Activated CD8-positive, alpha-beta T cell treated with anti-CD3 and anti-CD28 coated beads, Interleukin-2, amount 10 ng/mL, durations not matched to agents 7 days and 5 days (primary cell): ENCODE data around the gene DPH7. TPM values are rescaled to one million over a fixed set of nuclear protein-coding genes. Genes with fewer than 3 reads are reported as not detected.
A peak's percentile ranks its signal among the peaks of the same experiment; 100 is the strongest.
"Not testable (repeated sequence)": the region's sequence is repeated elsewhere in the genome, so short reads cannot be mapped to it uniquely, and the experiment has no call there.

Source experiments
- ATAC-seq: fragments of 150-1000 bp; cut with Tn5 transposase; one replicate; pipeline ENCODE4 v1.10.0; 2021; ENCODE audit warnings: moderate library complexity
- CTCF ChIA-PET: fragments of 350-600 bp; sonication (Branson Sonifier 250); formaldehyde crosslinking; loops from one replicate; lab custom pipeline; 2021; ENCODE audit warnings: antibody characterized with exemption; lab: Charles Lee
- POLR2A ChIA-PET: fragments of 350-600 bp; sonication (Branson Sonifier 250); formaldehyde crosslinking; loops from one replicate; lab custom pipeline; 2021; ENCODE audit warnings: antibody characterized with exemption; lab: Charles Lee
- DNase-seq: peaks from one replicate; pipeline ENCODE4 v3.0.0-alpha.2; 2020
- H3K27ac Mint-ChIP-seq: one replicate; pipeline ENCODE4 v1.8.0; 2021; ENCODE audit warnings: mild to moderate bottlenecking, mixed read lengths
- H3K27me3 Mint-ChIP-seq: one replicate; pipeline ENCODE4 v1.8.0; 2021; ENCODE audit warnings: low read depth, mixed read lengths
- H3K36me3 Mint-ChIP-seq: one replicate; pipeline ENCODE4 v1.8.0; 2021; ENCODE audit warnings: low read depth, mixed read lengths
- H3K4me1 Mint-ChIP-seq: one replicate; pipeline ENCODE4 v1.8.0; 2021; ENCODE audit warnings: low read depth, mixed read lengths
- H3K4me3 Mint-ChIP-seq: one replicate; pipeline ENCODE4 v1.8.0; 2021; ENCODE audit warnings: mild to moderate bottlenecking, mixed read lengths
- H3K9me3 Mint-ChIP-seq: one replicate; pipeline ENCODE4 v1.8.0; 2022; ENCODE audit warnings: mixed read lengths; ENCODE audit not compliant: insufficient read depth
- total RNA-seq, 2 experiments: library from RNA; stranded (reverse); gene quantifications; one replicate each; pipeline ENCODE4 v1.2.3, GENCODE V29; 2021

DPH7 gene
- total RNA-seq, 2 experiments from 2014 or later: 36.8 to 37.1 TPM

DNA sequence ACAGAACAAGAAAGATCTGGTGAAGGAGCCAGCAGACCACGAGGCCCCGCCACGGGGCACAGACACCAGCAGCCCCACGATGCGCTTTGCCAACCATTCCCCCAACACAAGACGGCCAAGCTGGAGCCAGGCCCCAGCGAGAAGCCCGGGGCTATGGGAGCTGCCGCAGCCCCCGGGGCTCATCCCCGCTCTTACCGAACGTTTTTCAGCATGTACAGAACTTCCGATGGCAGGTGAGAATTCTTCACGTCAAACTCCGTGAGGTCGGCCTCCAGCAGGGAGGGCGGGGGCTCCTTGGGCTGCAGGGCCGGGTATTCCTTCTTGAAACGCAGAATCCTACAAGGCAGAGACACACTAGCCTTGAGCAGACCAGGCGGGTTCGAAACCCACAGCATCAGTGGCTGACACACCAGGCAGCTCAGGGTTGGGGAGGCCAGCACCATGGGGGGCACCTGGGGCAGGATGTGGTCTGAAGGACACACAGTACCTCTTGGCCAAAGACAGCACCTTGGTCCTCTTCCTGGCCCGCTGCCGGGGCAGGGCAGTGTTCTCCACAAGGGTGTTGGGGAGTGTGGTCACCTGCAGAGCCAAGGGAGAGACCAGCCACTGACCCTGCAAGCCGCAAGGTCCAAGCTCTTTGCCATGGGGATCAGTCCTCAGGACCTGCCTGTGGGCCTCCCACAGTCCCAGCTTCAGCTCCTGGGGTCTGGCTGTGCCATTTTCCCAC lies 35.3 kb downstream of the DPH7 start:
- Mint-ChIP-seq H3K27me3 (no peaks in the 10 kb centered on the region), H3K36me3 (no peaks in the 10 kb centered on the region), H3K9me3 (no peaks in the 10 kb centered on the region), H3K27ac (no peak overlapping the region), H3K4me3 (no peak overlapping the region), H3K4me1 (peaks cover 14% of the 10 kb centered on the region)
- ChIA-PET POLR2A (no interaction called here), CTCF (no interaction called here)
- no peak for ATAC-seq
- no peak for DNase-seq

DNA sequence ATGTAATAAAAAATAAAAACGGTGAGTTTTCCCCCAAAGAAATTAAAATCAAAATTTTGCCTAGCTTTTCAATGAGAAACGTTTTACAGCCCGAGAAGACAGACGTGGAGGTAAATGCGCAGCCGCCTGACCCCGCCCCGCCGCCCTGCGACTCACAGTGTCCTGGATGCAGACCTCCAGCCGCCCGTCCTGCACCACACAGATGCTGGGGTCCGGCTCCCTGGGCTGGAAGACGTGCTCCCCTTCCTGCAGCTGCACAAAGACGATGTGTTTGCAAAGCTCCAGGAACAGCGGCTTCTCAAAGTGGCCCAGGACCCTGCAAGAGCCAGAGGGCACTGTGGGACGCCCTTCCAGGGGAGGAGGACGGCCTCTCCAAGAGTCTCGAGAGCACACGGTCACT lies 36.2 kb downstream of the DPH7 start:
- ChIA-PET CTCF (interaction anchor here (0.7 to 0.9 kb wide), 2 partner anchors 9 to 120 kb away, joined by 3 read pairs; partner anchors contain the start of genes EXD3 and MRPL41), POLR2A (no interaction called here)
- Mint-ChIP-seq H3K36me3 (peaks cover 4% of the 10 kb centered on the region), H3K9me3 (no peaks in the 10 kb centered on the region), H3K4me1 (peaks cover 16% of the 10 kb centered on the region), H3K27me3 (no peaks in the 10 kb centered on the region), H3K27ac (no peak overlapping the region), H3K4me3 (no peak overlapping the region)
- no peak for ATAC-seq
- no peak for DNase-seq

DNA sequence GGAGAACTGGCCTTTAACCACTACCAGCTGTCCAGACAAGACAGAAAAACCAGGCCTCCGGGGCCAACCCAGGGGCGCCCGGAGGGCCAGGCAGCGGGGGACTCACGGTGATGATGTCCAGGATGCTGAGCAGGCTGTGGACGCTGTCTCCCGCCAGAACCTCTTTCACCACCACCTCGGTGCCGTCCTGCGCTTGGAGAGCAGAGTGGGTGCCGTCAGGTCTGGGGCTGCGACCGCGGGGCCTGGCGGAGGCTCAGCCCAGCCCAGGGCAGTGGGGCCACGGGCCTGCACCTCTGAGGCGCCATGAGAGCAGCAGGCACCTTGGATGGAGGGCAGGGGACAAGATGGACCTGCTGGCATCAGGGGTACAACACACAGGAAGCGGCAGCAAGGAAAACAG lies 38.2 kb downstream of the DPH7 start:
- no peak overlapping the region for H3K27ac Mint-ChIP-seq
- H3K4me1 Mint-ChIP-seq: peaks cover 31% of the 10 kb centered on the region
- DNase-seq (no peak), ATAC-seq (no peak)
- H3K36me3 Mint-ChIP-seq: peaks cover 15% of the 10 kb centered on the region
- ChIA-PET CTCF (interaction anchor here (1.6 kb wide), 1 partner anchor 12 kb away, joined by 3 read pairs; the partner anchor contains the start of gene MRPL41), POLR2A (no interaction called here)
- no peak overlapping the region for H3K4me3 Mint-ChIP-seq
- H3K9me3 Mint-ChIP-seq: peaks cover 5% of the 10 kb centered on the region
- H3K27me3 Mint-ChIP-seq: no peaks in the 10 kb centered on the region

DNA sequence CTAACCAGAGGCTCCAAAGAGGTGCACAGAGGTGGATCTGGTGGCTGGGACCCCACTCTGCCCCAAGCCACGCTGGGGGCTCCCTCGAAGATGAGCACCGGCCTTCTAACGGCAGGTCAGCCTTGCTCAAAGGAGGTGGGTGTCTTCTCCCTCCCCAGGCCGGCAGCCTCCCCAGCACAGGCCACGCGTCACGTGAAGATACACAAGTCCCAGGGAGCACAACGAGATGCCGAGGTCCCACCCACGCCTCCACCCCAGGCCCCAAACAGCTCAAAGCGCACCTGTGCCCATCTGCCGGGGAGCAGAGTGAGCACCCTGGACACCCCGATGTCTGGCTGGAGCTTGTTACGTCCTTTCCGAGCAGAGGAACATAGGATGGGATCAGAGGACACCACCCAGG lies 40.7 kb downstream of the DPH7 start:
- DNase-seq: no peak
- POLR2A ChIA-PET: interaction anchor here (1.4 kb wide), 1 partner anchor 14 kb away, joined by 4 read pairs; the partner anchor contains the start of gene MRPL41

DNA sequence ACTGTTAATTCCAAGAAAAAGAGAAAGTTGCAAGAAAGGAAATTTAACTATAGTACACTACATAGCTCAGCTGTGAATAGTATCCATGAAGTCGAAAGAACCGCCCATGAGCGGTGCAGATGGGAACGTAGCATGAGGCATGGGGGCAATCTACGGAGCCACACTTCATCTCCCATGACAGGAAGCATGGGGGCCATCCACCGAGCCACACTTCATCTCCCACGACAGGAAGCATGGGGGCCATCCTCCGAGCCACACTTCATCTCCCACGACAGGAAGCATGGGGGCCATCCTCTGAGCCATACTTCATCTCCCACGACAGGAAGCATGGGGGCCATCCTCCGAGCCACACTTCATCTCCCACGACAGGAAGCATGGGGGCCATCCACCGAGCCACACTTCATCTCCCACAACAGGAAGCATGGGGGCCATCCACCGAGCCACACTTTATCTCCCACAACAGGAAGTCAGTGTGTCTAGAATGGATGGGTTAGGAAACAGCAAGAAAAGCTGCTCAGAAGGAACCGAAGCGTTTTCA lies 42.1 kb downstream of the DPH7 start:
- H3K4me1 Mint-ChIP-seq: peaks cover 30% of the 10 kb centered on the region
- peak; percentile 56 for DNase-seq
- peaks cover 21% of the 10 kb centered on the region for H3K36me3 Mint-ChIP-seq
- peak; percentile 60 for ATAC-seq
- peak overlapping the region; percentile 5 for H3K4me3 Mint-ChIP-seq
- CTCF ChIA-PET: interaction anchor here (1.3 kb wide), 1 partner anchor 11 kb away, joined by 4 read pairs; no protein-coding TSS in a partner anchor
- not testable (repeated sequence) for H3K9me3 Mint-ChIP-seq, H3K27me3 Mint-ChIP-seq
- peak overlapping the region; percentile 93 for H3K27ac Mint-ChIP-seq
- POLR2A ChIA-PET: interaction anchor here (1.4 kb wide), 1 partner anchor 15 kb away, joined by 4 read pairs; the partner anchor contains the start of gene MRPL41

More for the DNA sequence above, 40.7 kb downstream of the DPH7 start:
- H3K4me1 Mint-ChIP-seq: peaks cover 34% of the 10 kb centered on the region
- no peak for ATAC-seq
- CTCF ChIA-PET: interaction anchor here (0.7 kb wide), 1 partner anchor 236 kb away, joined by 3 read pairs; the partner anchor contains the start of gene NRARP
- H3K27me3 Mint-ChIP-seq: no peaks in the 10 kb centered on the region
- peaks cover 21% of the 10 kb centered on the region for H3K36me3 Mint-ChIP-seq
- peaks cover 5% of the 10 kb centered on the region for H3K9me3 Mint-ChIP-seq
- no peak overlapping the region for H3K4me3 Mint-ChIP-seq
- peak overlapping the region; percentile 93 for H3K27ac Mint-ChIP-seq

DNA sequence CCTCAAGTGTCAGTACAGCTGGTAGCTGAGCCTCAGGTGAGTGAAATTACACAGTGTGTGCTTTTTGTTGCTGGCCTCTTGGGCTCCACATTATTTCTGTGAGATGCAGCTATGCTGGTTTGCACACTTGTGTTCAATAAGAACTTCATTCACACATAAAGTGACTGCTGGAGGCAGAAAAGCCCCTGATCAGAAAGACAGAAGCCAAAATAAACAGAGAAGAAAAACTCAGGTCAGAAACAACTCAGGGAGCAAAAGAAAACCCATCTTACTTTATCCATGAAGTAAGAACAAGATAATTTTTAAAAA lies 43.7 kb downstream of the DPH7 start:
- H3K27ac Mint-ChIP-seq: peak overlapping the region; percentile 79
- H3K4me1 Mint-ChIP-seq: peaks cover 41% of the 10 kb centered on the region
- peaks cover 21% of the 10 kb centered on the region for H3K36me3 Mint-ChIP-seq
- peaks cover 5% of the 10 kb centered on the region for H3K9me3 Mint-ChIP-seq
- no peak for DNase-seq
- H3K4me3 Mint-ChIP-seq: no peak overlapping the region
- H3K27me3 Mint-ChIP-seq: no peaks in the 10 kb centered on the region
- CTCF ChIA-PET: interaction anchor here (0.7 to 1.5 kb wide), 5 partner anchors 10 to 112 kb away, joined by 3 to 7 read pairs (median 4); partner anchors contain the start of genes EXD3, MRPL41, NOXA1 and PNPLA7
- no peak for ATAC-seq
- POLR2A ChIA-PET: no interaction called here

DNA sequence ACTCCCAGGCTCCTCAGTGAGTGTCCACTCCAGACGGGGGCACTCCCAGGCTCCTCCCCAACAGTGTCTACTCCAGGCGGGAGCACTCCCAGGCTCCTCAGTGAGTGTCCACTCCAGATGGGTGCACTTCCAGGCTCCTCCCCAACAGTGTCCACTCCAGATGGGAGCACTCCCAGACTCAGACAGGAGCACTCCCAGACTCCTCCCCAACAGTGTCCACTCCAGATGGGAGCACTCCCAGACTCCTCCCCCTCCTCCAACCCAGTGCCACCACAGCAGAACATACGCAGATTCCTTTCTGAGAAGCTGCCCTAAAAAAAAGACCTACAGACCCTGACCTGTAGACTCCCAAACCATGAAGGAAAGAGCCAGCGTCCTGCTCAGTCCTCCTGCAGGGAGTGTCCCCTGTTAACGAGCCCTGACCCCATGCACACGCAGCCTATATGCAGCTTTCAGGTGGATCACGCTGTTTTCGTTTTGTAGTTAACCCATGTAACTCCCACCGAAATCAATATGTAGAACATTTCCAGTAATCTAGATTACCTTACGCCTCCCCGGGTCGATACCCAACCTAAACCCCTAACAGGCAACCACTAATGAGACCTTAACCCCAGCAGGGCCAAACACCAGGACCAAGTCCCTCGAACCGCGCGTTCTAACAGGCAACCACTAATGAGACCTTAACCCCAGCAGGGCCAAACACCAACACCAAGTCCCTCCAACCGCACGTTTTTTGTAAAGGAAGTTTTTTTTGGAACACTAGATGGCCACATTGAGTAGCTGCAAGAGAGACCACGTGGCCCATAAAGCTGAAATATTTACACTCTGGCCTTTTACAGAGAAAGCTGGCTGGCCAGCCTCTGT lies 44.2 kb downstream of the DPH7 start:
- Mint-ChIP-seq H3K36me3 (peaks cover 21% of the 10 kb centered on the region), H3K9me3 (peaks cover 5% of the 10 kb centered on the region), H3K4me1 (peaks cover 41% of the 10 kb centered on the region), H3K4me3 (no peak overlapping the region), H3K27me3 (no peaks in the 10 kb centered on the region), H3K27ac (peak overlapping the region; percentile 79)
- ChIA-PET CTCF (interaction anchor here (0.7 to 1.5 kb wide), 5 partner anchors 11 to 112 kb away, joined by 3 to 7 read pairs (median 4); partner anchors contain the start of genes EXD3, MRPL41, NOXA1 and PNPLA7), POLR2A (no interaction called here)
- DNase-seq: peak; percentile 31
- ATAC-seq: peak; percentile 40

DNA sequence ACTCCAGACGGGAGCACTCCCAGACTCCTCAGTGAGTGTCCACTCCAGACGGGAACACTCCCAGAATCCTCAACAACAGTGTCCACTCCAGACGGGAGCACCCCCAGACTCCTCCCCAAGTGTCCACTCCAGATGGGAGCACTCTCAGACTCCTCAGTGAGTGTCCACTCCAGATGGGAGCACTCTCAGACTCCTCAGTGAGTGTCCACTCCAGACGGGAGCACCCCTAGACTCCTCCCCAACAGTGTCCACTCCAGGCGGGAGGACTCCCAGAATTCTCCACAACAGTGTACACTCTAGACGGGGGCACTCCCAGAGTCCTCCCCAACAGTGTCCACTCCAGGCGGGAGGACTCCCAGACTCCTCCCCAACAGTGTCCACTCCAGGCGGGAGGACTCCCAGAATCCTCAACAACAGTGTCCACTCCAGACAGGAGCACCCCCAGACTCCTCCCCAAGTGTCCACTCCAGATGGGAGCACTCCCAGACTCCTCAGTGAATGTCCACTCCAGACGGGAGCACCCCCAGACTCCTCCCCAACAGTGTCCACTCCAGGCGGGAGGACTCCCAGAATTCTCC lies 45.7 kb downstream of the DPH7 start:
- H3K36me3 Mint-ChIP-seq: peaks cover 21% of the 10 kb centered on the region

DNA sequence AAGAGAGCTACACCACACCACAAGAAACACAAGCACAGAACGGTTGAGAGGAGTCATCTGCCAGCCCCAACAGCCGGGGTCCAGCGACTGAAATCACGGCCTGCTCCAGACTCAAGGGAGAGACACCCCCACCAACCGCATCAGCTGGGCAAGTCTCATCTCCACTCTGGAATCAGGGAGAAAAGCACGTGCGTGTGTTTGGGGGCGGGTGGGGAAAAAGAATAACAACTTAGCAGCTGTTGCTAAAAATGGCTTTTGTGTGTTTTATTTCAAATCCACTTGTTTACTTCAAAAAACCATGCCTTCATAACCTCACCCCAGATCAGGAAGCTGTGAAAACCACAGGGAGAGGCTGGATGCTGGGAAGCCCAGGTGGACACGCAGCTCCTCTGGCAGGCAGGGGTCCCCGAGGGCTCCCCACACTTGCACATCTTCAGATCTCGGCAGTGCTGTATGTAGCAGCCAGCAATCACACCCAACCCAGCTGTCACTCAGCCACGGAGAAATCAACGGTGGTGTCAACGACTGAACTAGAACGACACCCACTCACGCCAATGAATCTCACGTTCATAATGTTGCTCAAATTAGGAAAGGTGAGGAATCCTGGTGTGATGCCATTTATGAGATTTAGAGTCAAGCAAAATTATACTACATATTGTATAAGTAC lies 47.5 kb downstream of the DPH7 start:
- ATAC-seq: no peak
- Mint-ChIP-seq H3K9me3 (peaks cover 2% of the 10 kb centered on the region), H3K36me3 (peaks cover 8% of the 10 kb centered on the region), H3K4me3 (no peak overlapping the region), H3K27me3 (no peaks in the 10 kb centered on the region), H3K4me1 (peaks cover 24% of the 10 kb centered on the region), H3K27ac (no peak overlapping the region)
- ChIA-PET CTCF (interaction anchor here (0.7 to 1.8 kb wide), 3 partner anchors 13 to 401 kb away, joined by 3 to 5 read pairs (median 4); no protein-coding TSS in a partner anchor), POLR2A (interaction anchor here (0.9 kb wide), 1 partner anchor 108 kb away, joined by 3 read pairs; the partner anchor contains the start of genes EXD3 and NOXA1)
- DNase-seq: no peak

More for the DNA sequence above, 45.7 kb downstream of the DPH7 start:
- H3K4me1 Mint-ChIP-seq: peaks cover 40% of the 10 kb centered on the region
- DNase-seq, ATAC-seq, H3K9me3 Mint-ChIP-seq, POLR2A ChIA-PET, H3K4me3 Mint-ChIP-seq, H3K27me3 Mint-ChIP-seq, H3K27ac Mint-ChIP-seq: not testable (repeated sequence)
- CTCF ChIA-PET: interaction anchor here (1.2 to 1.8 kb wide), 2 partner anchors 24 to 89 kb away, joined by 3 to 5 read pairs; no protein-coding TSS in a partner anchor

DNA sequence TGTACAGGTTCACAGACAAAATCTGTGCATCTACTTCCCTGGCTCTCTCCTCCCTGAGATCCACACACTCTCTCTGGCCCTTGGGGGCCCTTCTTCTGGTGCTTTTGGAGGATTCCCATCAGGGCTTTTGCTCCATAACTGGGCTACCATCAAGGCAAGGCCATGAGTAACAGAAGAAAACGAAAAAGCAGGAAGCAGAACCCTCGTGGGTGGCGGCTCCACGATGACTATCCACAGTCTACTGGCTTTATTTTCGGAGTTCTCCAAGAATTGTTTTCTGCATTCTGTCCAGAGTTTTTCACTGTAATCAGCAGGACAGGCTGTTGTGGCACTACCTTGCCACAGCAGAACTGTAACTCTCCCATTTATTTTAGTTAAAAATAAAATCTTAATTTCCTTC lies 48.4 kb downstream of the DPH7 start:
- Mint-ChIP-seq H3K4me1 (peaks cover 22% of the 10 kb centered on the region), H3K4me3 (no peak overlapping the region), H3K36me3 (peaks cover 6% of the 10 kb centered on the region), H3K27ac (no peak overlapping the region), H3K27me3 (no peaks in the 10 kb centered on the region), H3K9me3 (no peaks in the 10 kb centered on the region)
- CTCF ChIA-PET: interaction anchor here (1.7 kb wide), 1 partner anchor 14 kb away, joined by 4 read pairs; no protein-coding TSS in a partner anchor
- no peak for ATAC-seq
- POLR2A ChIA-PET: no interaction called here
- no peak for DNase-seq
